Stimulated activated CD8-positive, alpha-beta memory T cell treated with anti-CD3 and anti-CD28 coated beads, Interleukin-2, amount 100 ng/mL, for 1 hour (primary cell): ENCODE measurements around the gene SCNN1A.

Experiments
- DNase-seq, 2 donors: peaks; one replicate each; pipeline ENCODE4 v3.0.0-alpha.2; 2020; ENCODE audit warnings: low read depth in 2 of 2

SCNN1A gene

GRCh38 chr12:6334940-6335450, 40.4 kb downstream of the SCNN1A start:
- DNase-seq: no peak

DNA sequence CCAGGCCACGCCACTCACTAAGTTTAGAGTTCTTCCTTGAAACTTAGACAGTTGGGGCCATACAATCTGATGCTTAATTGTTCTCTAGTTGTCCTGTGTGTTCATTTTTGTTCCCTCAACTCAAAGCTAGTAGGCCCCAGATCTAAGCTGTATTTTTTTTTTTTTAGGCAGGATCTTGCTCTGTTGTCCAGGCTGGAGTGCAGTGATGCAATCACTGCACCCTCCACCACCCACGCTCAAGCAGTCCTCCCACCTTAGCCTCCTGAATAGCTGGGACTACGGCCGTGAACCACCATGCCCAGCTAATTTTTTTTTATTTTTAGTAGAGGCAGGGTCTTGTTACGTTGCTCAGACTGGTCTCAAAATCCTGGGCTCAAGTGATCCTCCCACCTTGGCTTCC, 41.0 kb downstream of the SCNN1A start:
- DNase-seq: no peak

- DNase-seq: no peak
Measured at GRCh38 chr12:6333566-6333965, 41.8 kb downstream of the SCNN1A start.

DNA sequence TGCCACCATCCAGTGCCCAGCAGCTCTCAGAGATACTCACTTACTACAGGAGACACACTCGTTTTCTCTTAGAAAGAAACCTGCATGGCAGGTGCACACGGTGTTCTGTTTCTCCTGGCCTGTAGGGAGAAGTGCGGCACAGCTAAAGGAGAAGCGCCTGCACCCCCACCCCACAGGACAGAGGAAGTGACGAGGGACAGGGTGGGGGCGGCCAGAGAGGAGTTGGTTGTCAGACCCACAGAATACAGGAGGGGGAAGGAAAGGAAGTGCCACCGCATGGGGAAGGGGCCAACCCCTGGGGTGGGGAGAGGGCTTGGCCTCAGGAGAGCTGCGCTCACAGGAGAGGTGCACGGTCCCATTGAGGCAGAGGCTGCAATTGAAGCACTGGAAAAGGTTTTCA, 42.3 kb downstream of the SCNN1A start:
- DNase-seq: no peak

GRCh38 chr12:6332459-6332858, 42.9 kb downstream of the SCNN1A start:
- no peak for DNase-seq

DNA sequence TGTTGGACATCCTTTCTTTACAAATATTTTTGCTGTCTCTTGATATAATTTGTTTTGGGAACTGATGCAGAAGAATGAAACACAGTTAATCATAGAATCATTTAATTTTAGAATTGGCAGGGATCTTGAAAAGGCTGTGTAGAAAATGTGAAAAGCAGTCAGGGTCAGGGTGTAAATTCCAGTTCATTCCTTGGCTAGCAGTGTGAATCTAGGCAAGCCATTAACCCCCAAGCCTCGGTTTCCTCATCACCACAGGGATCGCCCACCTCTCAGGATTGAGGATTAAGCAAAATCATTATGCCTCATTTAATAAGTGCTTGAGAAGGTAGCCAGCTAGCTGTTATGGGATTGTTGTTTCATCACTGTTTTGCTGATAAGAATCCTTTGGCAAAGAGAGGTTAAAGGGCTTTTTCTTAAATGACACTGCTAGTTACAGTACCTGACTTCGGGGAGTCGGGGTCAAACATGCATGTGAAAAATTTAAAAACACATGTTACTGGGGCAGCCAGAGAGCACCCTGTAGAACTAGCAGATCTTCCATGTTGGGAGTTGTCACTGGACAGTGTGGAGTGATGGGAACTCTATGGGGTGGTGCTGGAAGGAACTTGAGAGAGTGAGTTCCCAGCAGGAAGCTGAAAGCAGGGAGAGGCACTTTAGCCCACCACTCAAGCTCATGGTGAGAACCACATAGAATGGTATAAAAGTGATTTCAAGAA, 44.2 kb downstream of the SCNN1A start:
- DNase-seq: no peak

- no peak for DNase-seq
Measured at GRCh38 chr12:6330192-6330591, 45.2 kb downstream of the SCNN1A start.

DNA sequence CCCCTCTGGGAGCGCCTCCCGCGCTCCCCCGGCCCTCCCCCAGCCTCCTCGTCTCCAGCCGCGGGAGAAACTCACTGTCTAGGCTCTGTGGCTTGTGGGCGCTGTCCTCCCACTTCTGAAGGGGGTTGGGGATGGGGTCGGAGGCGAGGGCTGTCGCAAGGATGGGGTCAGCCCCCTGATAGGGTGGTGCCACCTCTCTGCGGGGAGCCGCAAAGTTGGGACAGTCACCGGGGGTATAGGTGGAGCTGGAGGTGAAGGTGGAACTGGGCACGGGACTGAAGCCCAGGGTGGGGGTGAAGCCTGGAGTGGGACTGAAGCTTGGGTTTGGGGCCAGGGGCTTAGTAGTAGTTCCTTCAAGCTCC, 45.7 kb downstream of the SCNN1A start:
- no peak for DNase-seq

DNA sequence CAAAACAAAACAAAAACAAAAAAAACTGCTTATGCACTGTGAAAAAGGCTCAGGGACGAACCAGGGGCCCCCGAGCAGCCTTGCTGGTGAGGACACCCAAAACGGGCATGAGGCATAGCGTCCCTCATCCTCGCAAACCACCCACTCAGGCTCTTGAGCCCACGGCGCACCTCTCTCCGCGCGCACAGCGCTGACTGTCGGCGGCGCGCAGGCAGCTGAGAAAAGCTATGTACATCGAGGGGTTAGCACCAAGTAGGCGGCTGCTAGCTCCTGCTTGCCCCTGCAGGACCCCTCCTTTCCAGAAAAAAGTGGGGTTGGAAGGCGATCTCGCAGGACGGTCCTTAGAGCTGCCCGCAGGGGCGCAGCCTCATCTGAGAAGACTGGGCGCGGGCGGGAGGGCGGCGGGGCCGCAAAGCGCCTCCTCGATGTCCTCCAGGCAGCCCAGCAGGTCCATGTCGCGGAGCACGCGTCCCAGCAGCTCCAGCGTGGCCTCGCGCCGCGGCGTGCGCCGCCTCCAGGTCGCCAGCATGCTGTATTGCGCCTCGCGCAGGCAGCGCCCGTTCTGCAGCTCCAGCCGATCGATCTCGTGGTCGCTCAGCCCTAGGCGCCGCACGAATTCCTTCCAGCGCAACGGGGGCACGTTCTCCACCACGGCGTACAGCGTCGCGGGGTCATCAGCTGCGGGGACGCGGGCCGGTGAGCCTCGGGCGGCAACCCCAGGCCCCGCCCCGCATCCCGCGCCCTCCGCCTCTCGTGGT, 46.2 kb downstream of the SCNN1A start:
- DNase-seq: no peak

GRCh38 chr12:6328045-6328779, 47.2 kb downstream of the SCNN1A start:
- DNase-seq: no peak

DNA sequence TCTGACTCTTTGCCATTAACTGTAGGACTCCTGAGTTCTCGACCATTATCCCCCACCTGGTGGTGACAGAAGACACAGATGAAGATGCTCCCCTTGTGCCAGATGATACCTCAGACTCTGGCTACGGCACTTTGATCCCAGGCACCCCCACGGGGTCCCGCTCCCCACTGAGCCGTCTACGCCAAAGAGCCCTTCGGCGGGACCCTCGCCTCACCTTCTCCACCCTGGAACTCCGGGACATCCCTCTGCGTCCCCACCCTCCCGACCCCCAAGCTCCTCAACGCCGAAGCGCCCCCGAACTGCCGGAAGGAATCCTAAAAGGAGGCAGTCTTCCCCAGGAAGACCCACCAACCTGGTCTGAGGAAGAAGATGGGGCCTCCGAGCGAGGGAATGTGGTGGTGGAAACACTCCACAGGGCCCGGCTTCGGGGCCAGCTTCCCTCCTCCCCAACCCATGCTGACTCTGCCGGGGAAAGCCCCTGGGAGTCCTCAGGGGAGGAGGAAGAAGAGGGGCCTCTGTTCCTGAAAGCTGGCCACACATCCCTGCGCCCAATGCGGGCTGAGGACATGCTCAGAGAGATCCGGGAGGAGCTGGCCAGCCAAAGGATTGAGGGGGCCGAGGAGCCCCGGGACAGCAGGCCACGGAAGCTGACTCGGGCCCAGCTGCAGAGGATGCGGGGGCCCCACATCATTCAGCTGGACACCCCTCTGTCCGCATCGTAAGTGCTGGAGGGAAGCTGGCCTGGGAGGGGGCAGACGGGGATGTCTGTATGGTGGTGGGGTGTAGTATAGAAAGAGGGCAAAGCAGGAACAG, 47.9 kb downstream of the SCNN1A start:
- DNase-seq: no peak

DNA sequence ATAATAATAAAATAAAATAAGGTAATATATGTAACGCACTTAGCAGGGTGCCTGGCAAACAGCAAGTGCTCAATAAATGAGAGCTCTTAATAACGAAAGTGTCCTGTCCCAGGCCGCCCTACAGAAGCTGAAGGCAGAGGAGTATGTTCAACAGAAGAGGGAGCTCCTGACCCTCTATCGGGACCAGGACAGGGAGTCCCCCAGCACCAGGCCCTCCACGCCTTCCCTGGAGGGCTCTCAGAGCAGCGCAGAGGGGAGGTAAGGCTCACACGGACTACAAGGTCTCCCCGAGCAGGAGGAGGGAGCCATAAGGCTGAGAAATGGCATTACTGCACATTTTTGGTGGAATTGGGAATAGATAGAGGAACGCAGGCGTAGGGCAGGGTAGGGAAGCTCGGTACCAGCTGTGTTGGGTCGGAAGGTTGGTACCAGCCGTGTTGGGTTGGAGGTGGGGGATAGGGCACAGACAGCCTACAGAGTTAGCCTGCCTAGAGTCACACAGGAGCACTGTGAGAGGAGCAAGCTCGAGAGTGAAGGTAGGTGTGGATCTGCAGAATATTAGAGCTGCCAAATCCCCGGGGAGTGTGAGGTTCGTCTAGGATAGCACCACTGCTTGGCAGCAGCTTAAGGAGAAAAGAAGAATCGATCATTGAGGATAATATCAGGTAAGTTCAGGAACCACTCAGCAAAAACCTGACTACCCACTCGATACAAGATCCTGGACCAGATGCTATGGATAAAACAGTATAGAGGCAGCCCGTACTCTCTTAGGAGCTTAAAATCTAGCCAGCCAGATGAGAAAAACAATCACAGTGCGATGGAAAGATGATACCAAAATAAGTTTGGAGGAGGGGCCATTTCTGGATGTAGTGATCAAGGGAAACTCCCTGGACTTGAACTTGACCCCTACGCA, 48.8 kb downstream of the SCNN1A start:
- no peak for DNase-seq

GRCh38 chr12:6324936-6325750, 50.2 kb downstream of the SCNN1A start:
- no peak for DNase-seq

DNA sequence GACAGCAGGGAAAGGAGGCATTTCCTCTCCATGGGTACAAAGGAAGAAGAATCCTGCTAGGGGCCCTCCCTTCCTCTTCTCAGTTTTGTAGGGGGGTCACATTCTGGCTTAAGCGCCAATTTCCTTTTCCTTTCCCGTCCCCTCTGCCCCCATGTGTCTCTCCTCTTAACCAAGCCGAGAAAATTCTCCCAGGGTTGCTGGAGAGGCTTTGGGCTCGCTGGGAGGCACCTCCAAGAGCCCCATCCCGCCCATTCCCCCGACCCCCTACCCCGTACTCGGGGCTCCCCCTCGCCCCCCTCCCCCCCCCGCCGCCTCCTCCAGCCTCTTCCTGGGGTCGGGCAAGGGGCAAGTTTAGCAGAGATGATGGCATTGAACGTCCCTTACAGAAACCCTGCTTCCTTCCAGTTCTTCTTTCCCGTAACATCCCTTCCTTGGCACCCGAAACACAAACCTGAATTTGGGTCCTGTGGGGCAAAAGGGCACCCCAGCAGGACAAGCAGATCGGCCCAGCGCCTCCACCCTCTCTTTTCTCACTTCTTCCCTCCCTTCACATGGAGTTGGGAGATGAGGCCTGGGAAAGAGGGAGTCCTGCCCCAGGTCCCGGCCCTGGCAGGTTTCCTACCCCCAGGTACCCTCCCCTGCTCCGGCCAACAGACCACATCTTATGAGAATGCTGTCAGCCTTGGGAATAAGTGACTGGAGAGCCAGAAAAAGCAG, 51.2 kb downstream of the SCNN1A start:
- no peak for DNase-seq

DNA sequence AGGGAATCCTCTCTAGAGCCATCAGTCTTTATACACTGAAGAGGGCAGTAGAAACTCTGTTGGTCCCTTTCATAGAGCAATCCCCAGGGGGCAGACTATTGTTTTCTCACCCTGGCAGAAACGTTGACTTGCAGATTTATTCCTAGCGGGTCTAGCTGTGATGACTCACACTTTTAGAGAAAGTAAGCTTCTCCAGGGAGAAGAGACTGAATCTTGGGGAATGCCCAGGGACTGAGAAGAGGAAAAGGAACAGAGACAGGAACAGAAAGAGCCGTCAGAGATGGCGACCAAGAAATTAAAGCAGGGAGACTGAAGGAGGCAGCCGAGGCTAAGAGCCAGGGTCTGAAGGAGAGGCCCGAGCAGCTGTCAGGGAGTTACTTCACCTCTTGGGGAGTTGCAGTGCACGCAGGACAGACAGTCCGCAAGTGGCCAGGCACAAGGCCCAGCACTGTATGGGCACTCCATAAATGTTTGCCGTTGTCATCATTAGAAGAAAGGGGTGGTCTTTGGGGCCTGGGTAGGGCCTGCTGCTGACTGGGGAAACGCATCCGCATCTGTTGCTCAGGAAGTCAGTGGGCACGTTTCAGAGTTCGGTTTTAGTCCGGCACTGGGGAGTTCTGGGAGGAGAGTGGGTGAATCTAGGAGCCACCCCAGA, 51.9 kb downstream of the SCNN1A start:
- DNase-seq: no peak

DNA sequence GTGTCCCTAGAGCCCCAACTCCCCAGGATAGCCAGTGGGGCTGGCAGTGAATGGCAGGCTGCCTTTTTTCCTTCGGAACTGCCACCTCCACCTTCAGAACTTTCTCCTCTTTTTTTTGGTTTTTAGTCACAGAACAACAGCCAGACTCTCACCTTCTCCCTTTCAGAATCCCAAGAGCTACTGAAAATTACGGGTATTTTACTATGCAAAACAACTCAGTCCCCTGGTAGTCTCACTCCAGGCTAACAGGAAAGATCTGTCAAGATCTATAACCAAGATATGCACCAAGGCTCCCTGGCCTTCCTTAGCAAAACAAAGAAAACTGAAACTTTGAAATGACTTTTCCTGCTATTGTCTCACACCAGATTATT, 52.4 kb downstream of the SCNN1A start:
- no peak for DNase-seq

DNA sequence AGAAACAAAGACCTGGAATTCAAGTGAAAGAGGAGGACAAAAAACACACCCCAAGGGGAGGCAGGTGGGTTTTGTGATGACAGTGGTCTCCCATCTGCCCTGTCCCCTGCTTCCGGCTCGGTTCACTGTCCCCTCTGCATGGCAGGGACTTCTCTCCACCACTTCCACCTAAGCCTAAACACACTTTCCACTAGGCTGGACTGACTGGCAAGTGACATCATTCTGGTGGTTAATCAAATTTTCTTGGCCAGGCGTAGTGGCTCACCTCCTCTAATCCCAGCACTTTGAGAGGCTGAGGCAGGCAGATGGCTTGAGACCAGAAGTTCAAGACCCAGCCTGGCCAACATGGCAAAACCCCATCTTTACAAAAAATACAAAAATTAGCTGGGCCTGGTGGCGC, 53.0 kb downstream of the SCNN1A start:
- no peak for DNase-seq

GRCh38 chr12:6321905-6322304, 53.5 kb downstream of the SCNN1A start:
- no peak for DNase-seq

- no peak for DNase-seq
Measured at GRCh38 chr12:6319446-6319845, 55.9 kb downstream of the SCNN1A start.
